A549 (cell line): ENCODE data around the gene GALNT16. TPM values are rescaled to one million over a fixed set of nuclear protein-coding genes. Genes with fewer than 3 reads are reported as not detected.

Source experiments
- ATAC-seq, 2 experiments: fragments of 200-7000 bp in 1 of 2; fragments of >200 bp in 1 of 2; cut with Nextera tagmentation in 1 of 2; cut with Tn5 transposase in 1 of 2; 3 replicates each; pipeline versions ENCODE4 v1.8.0 to v1.9.1; 2018 to 2020; ENCODE audit warnings: mild to moderate bottlenecking in 1 of 2, moderate library complexity in 1 of 2
- CTCF ChIA-PET: fragments of 300-600 bp; sonication (Branson Sonifier 250); formaldehyde crosslinking; extraction: SDS; loops from one replicate; lab custom pipeline; 2021; ENCODE audit warnings: antibody characterized with exemption, inconsistent platforms; lab: Yijun Ruan, JAX
- POLR2A ChIA-PET: fragments of 350-600 bp; formaldehyde crosslinking; extraction: SDS; loops from one replicate; lab custom pipeline; 2021; ENCODE audit warnings: antibody characterized with exemption, inconsistent platforms; lab: Yijun Ruan, JAX
- DNase-seq, 2 experiments: peaks; one replicate each; pipeline versions ENCODE4 v3.0.0 to v3.0.0-alpha.2; 2011 to 2016; ENCODE audit warnings: low read depth in 1 of 2, low spot score in 1 of 2
- FAIRE-seq: peaks from 2 replicates; lab custom pipeline; 2011; peaks lifted over from hg19 to GRCh38; lab: Jason Lieb, UNC
- H3K27ac ChIP-seq, 2 experiments: fragments of >200 bp; sonication (Bioruptor Twin); formaldehyde crosslinking; 3 replicates each; pipeline ENCODE4 v1.5.1; 2016 to 2017
- H3K4me1 ChIP-seq: fragments of >200 bp; sonication (Bioruptor Twin); formaldehyde crosslinking; 3 replicates; pipeline ENCODE4 v1.6.1; 2016
- H3K4me2 ChIP-seq: fragments of >200 bp; sonication (Bioruptor Twin); formaldehyde crosslinking; 3 replicates; pipeline ENCODE4 v1.6.1; 2016
- H3K4me3 ChIP-seq: fragments of >200 bp; sonication (Bioruptor Twin); formaldehyde crosslinking; 3 replicates; pipeline ENCODE4 v1.5.1; 2016
- H3K9me3 ChIP-seq: fragments of >200 bp; sonication (Bioruptor Twin); formaldehyde crosslinking; 3 replicates; pipeline ENCODE4 v1.6.1; 2016
- CHD4 ChIP-seq: fragments of 200-600 bp; sonication (generic); IDR thresholded peaks from 2 replicates; pipeline ENCODE4 v1.6.1; 2016; ENCODE audit warnings: antibody characterized with exemption, mild to moderate bottlenecking, borderline replicate concordance
- EHF ChIP-seq: fragments of 250-450 bp; sonication (Bioruptor Pico); IDR thresholded peaks from 2 replicates; pipeline ENCODE4 v1.5.0; 2020; ENCODE audit warnings: mild to moderate bottlenecking
- ESRRA ChIP-seq: fragments of 150-350 bp; IDR thresholded peaks from 2 replicates; pipeline ENCODE4 v1.6.1; 2014; ENCODE audit warnings: mild to moderate bottlenecking, low read length, borderline replicate concordance
- HDAC2 ChIP-seq: fragments of 200-600 bp; sonication (generic); IDR thresholded peaks from 2 replicates; pipeline ENCODE4 v1.6.1; 2016
- HEYL ChIP-seq: fragments of 250-450 bp; sonication (Bioruptor Pico); IDR thresholded peaks from 2 replicates; pipeline ENCODE4 v1.8.0; 2021; ENCODE audit warnings: mild to moderate bottlenecking, moderate library complexity
- HOXA7 ChIP-seq: fragments of 250-450 bp; sonication (Bioruptor Pico); IDR thresholded peaks from 2 replicates; pipeline ENCODE4 v1.5.0; 2020; ENCODE audit warnings: mild to moderate bottlenecking, moderate library complexity
- PBX3 ChIP-seq: IDR thresholded peaks from 2 replicates; pipeline ENCODE4 v1.6.1; 2012
- RAD21 ChIP-seq, 2 experiments: fragments of >200 bp in 1 of 2; sonication (Bioruptor Twin) in 1 of 2; formaldehyde crosslinking in 1 of 2; IDR thresholded peaks in 1 of 2; conservative IDR thresholded peaks in 1 of 2; 2 replicates in 1 of 2; 3 replicates in 1 of 2; pipeline ENCODE4 v1.6.1; 2012 to 2018; ENCODE audit warnings: inconsistent platforms in 1 of 2
- RCOR1 ChIP-seq: fragments of 150-350 bp; IDR thresholded peaks from 2 replicates; pipeline ENCODE4 v1.6.1; 2014; ENCODE audit warnings: antibody characterized with exemption, low read length, low read depth
- WGBS: methylation state at CpG from one replicate; pipeline ENCODE4 v1.1.6; 2017; ENCODE audit errors: missing lambda C conversion rate; 5-methylcytosine and 5-hydroxymethylcytosine counted together
- polyA plus RNA-seq, 4 experiments: library from polyadenylated mRNA; depleted of rRNA in 3 of 4; stranded (reverse); fragments of >200 nt; fragmentation: RNase III in 1 of 4; extraction: RNeasy Plus Mini Kit Qiagen cat#74134 plus additional on column Dnase treatment in 1 of 4; gene quantifications; 2 replicates in 3 of 4; 3 replicates in 1 of 4; pipeline ENCODE4 v1.2.3, GENCODE V29; 2011 to 2017

Gene GALNT16
- polyA plus RNA-seq, 2 of the 4 experiments (the other 2 are of a cell fraction) = 2.8 to 3.4 TPM

GRCh38 chr14:69401841-69402240 is 141.9 kb downstream of the GALNT16 start:
- CTCF ChIA-PET = no interaction called here
- Histone ChIP-seq H3K4me3 (no peak overlapping the region), H3K9me3 (no peaks in the 10 kb centered on the region), H3K4me2 (peak overlapping the region; percentile 87)
- ATAC-seq (no peak), FAIRE-seq (no peak)
- TF ChIP-seq CHD4 = no peak
- TF ChIP-seq, all 56 proteins: peak for 0
- POLR2A ChIA-PET = no interaction called here
- peaks cover 25% of the 10 kb centered on the region for H3K4me1 ChIP-seq
- no peak overlapping the region for H3K27ac ChIP-seq
- WGBS = 92% methylated on average over 2 of the region's 2 CpGs
- DNase-seq = no peak

- Histone ChIP-seq H3K4me3 (no peak overlapping the region), H3K4me2 (no peak overlapping the region), H3K9me3 (no peaks in the 10 kb centered on the region), H3K4me1 (peaks cover 24% of the 10 kb centered on the region), H3K27ac (no peak overlapping the region)
- POLR2A ChIA-PET = no interaction called here
- no peak for TF ChIP-seq HEYL (CRISPR knock-in tag)
- TF ChIP-seq HOXA7 (CRISPR knock-in tag) = no peak
- CTCF ChIA-PET = interaction anchor here (1.7 kb wide), 1 partner anchor 55 kb away, joined by 4 read pairs; no protein-coding TSS in a partner anchor
- no peak for DNase-seq
- no peak for ATAC-seq
- WGBS = 90% methylated on average over 3 of the region's 3 CpGs
- no peak for FAIRE-seq
Measured at GRCh38 chr14:69404478-69404877, 144.5 kb downstream of the GALNT16 start.

- Histone ChIP-seq H3K9me3 (no peaks in the 10 kb centered on the region), H3K4me3 (no peak overlapping the region), H3K4me2 (no peak overlapping the region), H3K27ac (no peak overlapping the region), H3K4me1 (peaks cover 21% of the 10 kb centered on the region)
- TF ChIP-seq RAD21 (conservative IDR thresholded peaks at IDR 0.05 in 1 of 2, IDR thresholded peaks at IDR 0.05 in 1 of 2) (no peak), RCOR1 (no peak), ESRRA (no peak), EHF (CRISPR knock-in tag) (no peak)
- WGBS = 82% methylated on average over 5 of the region's 5 CpGs
- ATAC-seq = no peak
- FAIRE-seq = no peak
- no peak for DNase-seq
- ChIA-PET POLR2A (no interaction called here), CTCF (no interaction called here)
Measured at GRCh38 chr14:69404883-69405282, 144.9 kb downstream of the GALNT16 start.

- DNase-seq (no peak), FAIRE-seq (no peak), ATAC-seq (no peak)
- Histone ChIP-seq H3K4me2 (no peak overlapping the region), H3K27ac (no peak overlapping the region), H3K4me3 (no peak overlapping the region), H3K4me1 (peaks cover 12% of the 10 kb centered on the region; the same call in 2 of the 3 replicates), H3K9me3 (no peaks in the 10 kb centered on the region)
- TF ChIP-seq EHF (CRISPR knock-in tag) = no peak
- no peak for TF ChIP-seq ESRRA
- TF ChIP-seq HDAC2 = no peak
- TF ChIP-seq PBX3 = no peak
- ChIA-PET POLR2A (no interaction called here), CTCF (interaction anchor here (0.7 to 2.2 kb wide), 2 partner anchors 54 to 144 kb away, joined by 3 to 5 read pairs; no protein-coding TSS in a partner anchor)
Measured at GRCh38 chr14:69405762-69406161, 145.8 kb downstream of the GALNT16 start.

Other genes starting within 250 kb of the GALNT16 start
- gene DCAF5, start 107.0 kb upstream of the GALNT16 start, polyA plus RNA-seq (2011; rRNA removed) = 23.7 and 31.6 TPM in 2 replicates
- gene DCAF5, start 107.0 kb upstream of the GALNT16 start, polyA plus RNA-seq (2017; fragmentation: RNase III; extraction: RNeasy Plus Mini Kit Qiagen cat#74134 plus additional on column Dnase treatment) = 13.7 to 15.5 TPM (median 14.3 TPM) in 3 replicates
- 22.1 and 22.3 TPM in 2 replicates for gene EXD2, start 68.7 kb upstream of the GALNT16 start, polyA plus RNA-seq (2011; rRNA removed)
- gene EXD2, start 68.7 kb upstream of the GALNT16 start, polyA plus RNA-seq (2017; fragmentation: RNase III; extraction: RNeasy Plus Mini Kit Qiagen cat#74134 plus additional on column Dnase treatment) = 11.3 to 15.5 TPM (median 13.9 TPM) in 3 replicates
- 302 and 377 TPM in 2 replicates for gene ERH, start 138.1 kb downstream of the GALNT16 start, polyA plus RNA-seq (2011; rRNA removed)
- 538 to 588 TPM (median 562 TPM) in 3 replicates for gene ERH, start 138.1 kb downstream of the GALNT16 start, polyA plus RNA-seq (2017; fragmentation: RNase III; extraction: RNeasy Plus Mini Kit Qiagen cat#74134 plus additional on column Dnase treatment)
- 116 and 125 TPM in 2 replicates for gene SLC39A9, start 138.5 kb downstream of the GALNT16 start, polyA plus RNA-seq (2011; rRNA removed)
- 40.6 to 42.1 TPM (median 41.7 TPM) in 3 replicates for gene SLC39A9, start 138.5 kb downstream of the GALNT16 start, polyA plus RNA-seq (2017; fragmentation: RNase III; extraction: RNeasy Plus Mini Kit Qiagen cat#74134 plus additional on column Dnase treatment)
- 0.01 and 0.03 TPM in 2 replicates for gene PLEKHD1, start 224.6 kb downstream of the GALNT16 start, polyA plus RNA-seq (2011; rRNA removed)
- gene PLEKHD1, start 224.6 kb downstream of the GALNT16 start, polyA plus RNA-seq (2017; fragmentation: RNase III; extraction: RNeasy Plus Mini Kit Qiagen cat#74134 plus additional on column Dnase treatment) = 0.03 to 0.05 TPM (median 0.04 TPM) in 3 replicates